GM18951 (cell line): ENCODE measurements around the gene CD2BP2.
"Not testable (repeated sequence)": the region's sequence is repeated elsewhere in the genome, so short reads cannot be mapped to it uniquely, and the experiment has no call there.

Experiments used
- POLR2A ChIP-seq: IDR thresholded peaks from 4 replicates; pipeline ENCODE4 v1.6.1; 2011; ENCODE audit warnings: mild to moderate bottlenecking; ENCODE audit not compliant: insufficient read length, insufficient read depth; ENCODE audit errors: extremely low read depth
- in situ Hi-C: fragments of 300-500 bp; cut with MboI; formaldehyde crosslinking; loops from one replicate; pipeline ENCODE4 v1.12.0; 2022; ENCODE audit warnings: low sequenced_read_pairs, mixed read lengths, inconsistent platforms; ENCODE audit not compliant: unreplicated experiment

The CD2BP2 gene

DNA sequence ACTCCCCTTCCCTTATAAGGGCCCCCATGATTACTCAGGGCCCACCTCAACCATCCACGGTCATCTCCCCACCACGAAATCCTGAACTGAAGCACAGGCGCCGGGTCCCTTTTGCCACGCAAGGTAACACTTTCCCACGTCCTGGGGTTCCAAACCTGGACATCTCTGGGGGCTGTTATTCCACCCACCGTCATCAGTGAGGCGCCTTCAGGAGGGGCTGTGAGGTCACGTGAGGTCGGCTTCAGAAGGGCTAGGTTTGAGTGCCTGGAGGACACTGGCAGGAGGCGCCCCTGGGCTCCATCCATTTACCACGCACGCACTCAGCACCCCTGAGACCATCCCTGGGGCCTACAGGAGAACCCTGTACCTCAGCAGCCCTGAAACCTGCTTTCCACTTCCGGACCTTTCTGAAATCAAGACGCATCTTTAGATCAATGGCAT lies 4.1 kb downstream of the CD2BP2 start:
- in situ Hi-C loops = no loop called here
- no peak for TF ChIP-seq POLR2A

GRCh38 chr16:30350134-30350871 lies 4.8 kb downstream of the CD2BP2 start:
- in situ Hi-C loops = no loop called here
- no peak for TF ChIP-seq POLR2A

DNA sequence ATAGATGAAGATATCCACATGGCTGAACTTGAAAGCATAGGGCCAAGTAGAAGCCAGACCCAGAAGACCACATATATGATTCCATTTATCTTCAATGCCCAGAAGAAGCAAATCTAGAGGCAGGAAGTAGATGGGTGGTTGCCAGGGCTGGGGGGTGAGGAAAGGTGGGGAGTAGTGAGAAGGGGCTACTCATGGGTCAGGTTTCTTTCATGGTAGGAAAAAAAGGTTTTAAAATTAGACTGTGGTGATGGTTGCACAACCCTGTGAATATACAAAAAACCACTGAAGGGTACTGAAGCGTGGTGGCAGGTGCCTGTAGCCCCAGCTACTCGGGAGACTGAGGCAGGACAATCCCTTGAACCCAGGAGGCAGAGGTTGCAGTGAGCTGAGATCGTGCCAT lies 5.4 kb downstream of the CD2BP2 start:
- in situ Hi-C loops = no loop called here
- TF ChIP-seq POLR2A = no peak

GRCh38 chr16:30348929-30349328 lies 6.2 kb downstream of the CD2BP2 start:
- no peak for TF ChIP-seq POLR2A
- in situ Hi-C loops = no loop called here

GRCh38 chr16:30348113-30348512 lies 7.0 kb downstream of the CD2BP2 start:
- in situ Hi-C loops = no loop called here
- TF ChIP-seq POLR2A = no peak

DNA sequence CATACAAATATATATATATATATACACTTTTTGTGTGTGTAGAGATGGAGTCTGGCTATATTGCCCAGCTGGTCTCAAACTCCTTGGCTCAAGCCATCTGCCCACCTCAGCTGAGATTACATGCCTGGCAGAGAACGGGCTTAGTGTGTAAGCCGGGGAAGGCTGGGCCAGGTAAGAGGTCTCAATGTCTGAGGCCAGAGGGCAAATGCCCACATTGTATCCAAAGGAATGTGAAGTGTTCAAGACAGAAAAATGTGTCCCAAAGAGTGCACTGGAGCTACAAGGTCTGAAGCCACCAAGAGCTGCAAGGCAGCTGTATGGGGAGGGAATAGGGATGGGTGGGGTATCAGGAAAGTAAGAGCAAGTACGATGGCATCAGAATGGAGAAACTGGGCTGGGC lies 8.8 kb downstream of the CD2BP2 start:
- TF ChIP-seq POLR2A = no peak
- in situ Hi-C loops = no loop called here

GRCh38 chr16:30343491-30343820 lies 11.7 kb downstream of the CD2BP2 start:
- in situ Hi-C loops = not testable (repeated sequence)

GRCh38 chr16:30342751-30343490 lies 12.2 kb downstream of the CD2BP2 start:
- in situ Hi-C loops = no loop called here
- no peak for TF ChIP-seq POLR2A

GRCh38 chr16:30341971-30342370 lies 13.1 kb downstream of the CD2BP2 start:
- in situ Hi-C loops = not testable (repeated sequence)

GRCh38 chr16:30340621-30341020 lies 14.5 kb downstream of the CD2BP2 start:
- in situ Hi-C loops = no loop called here
- TF ChIP-seq POLR2A = no peak

DNA sequence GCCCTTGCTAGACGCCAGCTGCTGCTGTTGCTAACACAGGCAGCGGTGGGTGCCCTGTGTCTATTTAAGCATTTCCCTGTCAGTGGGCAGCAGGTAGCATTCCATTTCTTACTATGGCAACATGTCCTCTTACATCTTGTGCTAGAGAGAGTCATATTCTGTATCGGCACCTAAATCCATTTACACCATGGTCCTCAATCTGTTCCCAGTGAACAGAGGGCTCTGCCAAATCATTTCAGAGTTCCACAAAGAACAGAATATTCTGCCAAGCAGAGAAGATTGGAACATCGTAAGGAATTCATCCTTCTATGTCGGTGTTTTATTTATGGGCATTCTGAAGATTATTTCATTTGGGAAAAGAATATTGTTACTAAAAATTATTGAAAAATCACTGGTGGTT lies 16.4 kb downstream of the CD2BP2 start:
- in situ Hi-C loops = not testable (repeated sequence)

GRCh38 chr16:30337964-30338357 lies 17.1 kb downstream of the CD2BP2 start:
- in situ Hi-C loops = not testable (repeated sequence)

GRCh38 chr16:30335598-30336474 lies 19.3 kb downstream of the CD2BP2 start:
- in situ Hi-C loops = no loop called here
- TF ChIP-seq POLR2A = no peak
